HFF-Myc (cell line): Measurements from ENCODE around the gene SSBP1.
A peak's percentile ranks its signal among the peaks of the same experiment; 100 is the strongest.
"Not testable (repeated sequence)": the region's sequence is repeated elsewhere in the genome, so short reads cannot be mapped to it uniquely, and the experiment has no call there.

Experiments
- DNase-seq: peaks from one replicate; pipeline ENCODE4 v3.0.0-alpha.2; 2011; ENCODE audit warnings: low read depth; ENCODE audit errors: extremely low read depth
- H3K4me3 ChIP-seq: replicated peaks from 2 replicates; pipeline ENCODE4 v1.5.1; 2011; ENCODE audit warnings: low read depth, mild to moderate bottlenecking, control low read depth, low read length
- CTCF ChIP-seq: IDR thresholded peaks from 2 replicates; pipeline ENCODE4 v1.5.1; 2012; ENCODE audit warnings: mild to moderate bottlenecking, low read depth, low read length, control low read depth; ENCODE audit errors: missing control alignments

Gene SSBP1

DNA sequence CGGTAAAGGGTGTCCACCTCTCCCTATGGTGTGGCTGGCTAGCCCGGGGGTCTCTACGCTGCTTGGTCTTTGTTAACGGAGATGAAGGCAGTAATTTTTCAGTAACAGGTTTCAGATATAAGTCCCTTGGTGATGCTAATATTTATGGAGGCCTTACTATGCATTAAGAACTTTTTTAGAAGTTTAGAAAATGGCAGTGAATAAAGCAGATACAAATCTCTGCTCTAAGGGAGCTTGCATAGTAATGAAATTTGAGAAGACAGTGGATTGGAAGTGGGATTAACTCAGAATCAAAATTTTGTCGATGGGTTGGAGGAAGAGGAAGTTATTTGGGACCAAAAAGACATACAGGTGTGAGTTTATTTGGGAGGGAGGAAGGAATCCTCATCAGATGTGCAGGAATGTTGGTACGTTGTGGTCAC lies 445 bp downstream of the SSBP1 start:
- DNase-seq, result no peak
- peak overlapping the region; percentile 76 for H3K4me3 ChIP-seq
- TF ChIP-seq CTCF, result no peak

GRCh38 chr7:141739250-141739649 lies 1.1 kb downstream of the SSBP1 start:
- no peak for DNase-seq
- no peak for TF ChIP-seq CTCF
- peak overlapping the region; percentile 76 for H3K4me3 ChIP-seq

DNA sequence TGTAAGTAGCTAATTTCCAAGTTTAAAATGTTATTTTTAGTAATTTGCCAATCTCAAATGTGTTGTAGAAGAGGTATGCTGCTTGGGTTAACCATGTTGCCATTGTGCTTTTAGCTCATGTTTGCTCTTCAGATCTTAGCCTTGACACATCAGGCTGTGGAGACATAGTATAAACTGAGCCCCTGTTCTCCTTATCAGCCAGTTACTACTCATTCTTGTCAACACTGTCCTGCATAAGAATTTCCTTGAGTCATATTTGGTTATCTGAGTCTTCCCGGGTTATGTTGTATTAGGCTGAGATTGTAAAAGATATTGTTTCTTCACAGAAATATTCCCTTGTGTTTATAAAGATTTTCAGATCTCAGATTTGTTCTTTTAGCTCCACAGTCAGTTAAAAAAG lies 4.1 kb downstream of the SSBP1 start:
- H3K4me3 ChIP-seq, result no peak overlapping the region
- no peak for TF ChIP-seq CTCF
- DNase-seq, result no peak

DNA sequence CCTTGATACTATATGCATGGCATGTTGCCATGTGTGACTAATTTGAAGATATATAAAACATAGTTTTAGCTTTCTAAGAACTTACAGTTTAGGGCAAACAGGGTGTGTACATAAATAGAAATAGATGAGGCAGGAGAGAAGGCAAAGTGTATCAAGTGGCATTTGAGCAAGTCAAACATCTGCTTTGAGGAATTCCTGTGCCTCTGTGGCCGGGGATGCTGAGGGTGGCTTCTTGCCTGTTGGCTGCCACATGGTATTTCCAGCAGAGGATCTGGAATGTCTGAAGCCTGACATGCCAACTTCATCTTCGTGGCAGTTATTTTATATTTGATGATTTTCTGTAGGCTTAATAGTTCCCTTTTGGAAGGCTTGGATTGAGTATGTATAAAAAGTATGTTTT lies 6.0 kb downstream of the SSBP1 start:
- no peak overlapping the region for H3K4me3 ChIP-seq
- no peak for TF ChIP-seq CTCF
- no peak for DNase-seq

GRCh38 chr7:141748396-141748795 lies 10.2 kb downstream of the SSBP1 start:
- no peak for TF ChIP-seq CTCF
- H3K4me3 ChIP-seq, result no peak overlapping the region
- no peak for DNase-seq

GRCh38 chr7:141751904-141752303 lies 13.7 kb downstream of the SSBP1 start:
- DNase-seq, result not testable (repeated sequence)

GRCh38 chr7:141752634-141753033 lies 14.5 kb downstream of the SSBP1 start:
- no peak for DNase-seq
- TF ChIP-seq CTCF, result peak; percentile 33

More at GRCh38 chr7:141751904-141752303, 13.7 kb downstream of the SSBP1 start:
- not testable (repeated sequence) for H3K4me3 ChIP-seq

DNA sequence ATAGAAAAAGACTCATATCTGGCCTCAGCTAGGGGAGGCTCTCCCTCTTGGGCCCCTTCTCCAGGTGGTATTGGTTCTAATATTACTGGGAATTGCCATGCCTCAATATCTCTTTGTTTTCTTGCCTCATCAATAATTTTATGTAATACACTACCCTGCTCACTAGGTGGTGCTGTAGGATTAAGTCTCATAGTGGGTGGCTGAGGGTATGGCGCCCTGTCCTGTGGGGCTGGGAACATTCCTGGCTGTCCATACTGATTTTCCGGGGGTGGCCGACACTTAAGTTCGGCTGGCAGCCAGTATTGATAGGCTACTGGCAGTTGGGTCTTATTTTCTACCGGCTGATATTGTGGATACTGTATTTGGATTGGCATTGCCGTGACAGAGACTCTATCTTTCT lies 16.8 kb downstream of the SSBP1 start:
- peak; percentile 26 for TF ChIP-seq CTCF
- H3K4me3 ChIP-seq, result no peak overlapping the region
- DNase-seq, result no peak

More at GRCh38 chr7:141752634-141753033, 14.5 kb downstream of the SSBP1 start:
- H3K4me3 ChIP-seq, result no peak overlapping the region
